OCI-LY1 (cell line): Measurements from ENCODE around the gene CRTC3.

Experiments
- CTCF ChIP-seq: fragments of 200-600 bp; sonication (generic), shearing (Covaris generic); IDR thresholded peaks from 2 replicates; pipeline ENCODE4 v1.5.1; 2017; ENCODE audit warnings: mild to moderate bottlenecking, antibody characterized with exemption, low read length, moderate library complexity, mixed read lengths
- EZH2 ChIP-seq: fragments of 200-600 bp; sonication (generic), shearing (Covaris generic); IDR thresholded peaks from 2 replicates; pipeline ENCODE4 v1.8.0; 2017; ENCODE audit warnings: borderline replicate concordance, mixed run types, mild to moderate bottlenecking, antibody characterized with exemption, low read length, moderate library complexity, mixed read lengths

GRCh38 chr15:90564051-90564450 lies 34.3 kb downstream of the CRTC3 start:
- no peak for TF ChIP-seq CTCF
- no peak for TF ChIP-seq EZH2
